GM19324 (cell line): ENCODE data around the gene HOATZ.

Experiments
- ATAC-seq: cut with Tn5 transposase; IDR thresholded peaks from one replicate; pipeline ENCODE4 v1.9.1; 2021; ENCODE audit warnings: mild to moderate bottlenecking, moderate library complexity; ENCODE audit not compliant: unreplicated experiment, low FRiP score

The HOATZ gene

GRCh38 chr11:111574373-111575225, 60.0 kb downstream of the HOATZ start:
- ATAC-seq, result no peak

GRCh38 chr11:111575740-111576139, 61.2 kb downstream of the HOATZ start:
- no peak for ATAC-seq

DNA sequence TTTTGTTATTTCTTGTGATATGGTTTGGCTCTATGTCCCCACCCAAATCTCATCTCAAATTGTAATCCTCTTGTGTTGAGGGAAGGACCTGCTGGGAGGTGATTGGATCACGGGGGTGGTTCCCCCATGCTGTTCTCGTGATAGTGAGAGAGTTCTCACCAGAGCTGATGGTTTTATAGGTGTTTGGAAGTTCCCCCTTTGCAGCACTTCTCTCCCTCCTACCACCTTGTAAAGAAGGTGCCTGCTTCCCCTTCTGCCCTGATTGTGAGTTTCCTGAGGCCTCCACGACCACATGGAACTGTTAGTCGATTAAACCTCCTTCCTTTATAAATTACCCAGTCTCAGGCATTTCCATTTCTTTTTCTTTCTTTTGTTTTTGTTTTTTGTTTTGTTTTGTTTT, 63.2 kb downstream of the HOATZ start:
- ATAC-seq, result no peak

DNA sequence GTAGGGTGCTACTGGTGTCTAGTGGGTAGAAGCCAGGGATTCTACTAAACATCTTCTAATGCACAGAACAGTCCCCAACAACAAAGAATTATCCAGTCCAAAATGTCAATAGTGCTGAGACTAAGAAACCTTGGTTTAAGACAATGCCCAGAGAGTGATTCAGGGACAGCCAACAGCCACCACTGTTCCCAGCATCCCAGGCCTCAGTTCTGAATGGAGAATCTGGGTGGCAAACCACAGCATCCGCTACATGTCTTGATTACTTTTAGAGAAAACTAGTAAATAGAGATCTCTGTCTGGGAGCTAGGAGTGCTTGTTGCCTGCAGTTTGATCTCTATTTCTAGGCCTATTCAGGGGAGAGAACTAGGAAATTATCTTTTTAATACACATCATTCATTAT, 66.8 kb downstream of the HOATZ start:
- no peak for ATAC-seq

- ATAC-seq, result no peak
Observed at GRCh38 chr11:111582163-111582562, 67.6 kb downstream of the HOATZ start.

- no peak for ATAC-seq
Observed at GRCh38 chr11:111582881-111583280, 68.3 kb downstream of the HOATZ start.

- ATAC-seq, result no peak
Observed at GRCh38 chr11:111585371-111585770, 70.8 kb downstream of the HOATZ start.

DNA sequence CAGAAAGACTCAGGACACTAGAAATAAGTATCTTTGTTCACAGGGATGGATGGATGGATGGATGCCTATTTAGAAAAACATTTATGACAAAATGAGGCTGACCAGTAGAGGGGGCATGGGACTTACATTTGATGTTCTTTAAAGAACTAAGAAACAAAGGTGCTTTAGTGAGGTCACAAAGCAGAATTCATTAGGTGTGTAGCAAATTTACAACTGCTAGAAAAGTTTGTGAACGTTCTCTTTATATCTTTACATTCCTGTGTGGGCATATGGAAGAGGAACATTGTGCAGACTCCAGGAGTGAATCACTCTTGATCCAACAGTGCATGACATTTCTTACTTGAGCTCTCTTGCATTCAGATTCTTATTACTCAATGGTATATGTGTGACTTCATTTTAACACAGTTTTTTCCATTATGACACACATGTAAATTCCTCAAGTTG, 71.8 kb downstream of the HOATZ start:
- no peak for ATAC-seq
